Measurements from ENCODE around the gene SERPINA9.
"Not testable (repeated sequence)": the region's sequence is repeated elsewhere in the genome, so short reads cannot be mapped to it uniquely, and the experiment has no call there.

The SERPINA9 gene

GRCh38 chr14:94421316-94421715, 54.7 kb downstream of the SERPINA9 start:
- DNase-seq: no peak

DNA sequence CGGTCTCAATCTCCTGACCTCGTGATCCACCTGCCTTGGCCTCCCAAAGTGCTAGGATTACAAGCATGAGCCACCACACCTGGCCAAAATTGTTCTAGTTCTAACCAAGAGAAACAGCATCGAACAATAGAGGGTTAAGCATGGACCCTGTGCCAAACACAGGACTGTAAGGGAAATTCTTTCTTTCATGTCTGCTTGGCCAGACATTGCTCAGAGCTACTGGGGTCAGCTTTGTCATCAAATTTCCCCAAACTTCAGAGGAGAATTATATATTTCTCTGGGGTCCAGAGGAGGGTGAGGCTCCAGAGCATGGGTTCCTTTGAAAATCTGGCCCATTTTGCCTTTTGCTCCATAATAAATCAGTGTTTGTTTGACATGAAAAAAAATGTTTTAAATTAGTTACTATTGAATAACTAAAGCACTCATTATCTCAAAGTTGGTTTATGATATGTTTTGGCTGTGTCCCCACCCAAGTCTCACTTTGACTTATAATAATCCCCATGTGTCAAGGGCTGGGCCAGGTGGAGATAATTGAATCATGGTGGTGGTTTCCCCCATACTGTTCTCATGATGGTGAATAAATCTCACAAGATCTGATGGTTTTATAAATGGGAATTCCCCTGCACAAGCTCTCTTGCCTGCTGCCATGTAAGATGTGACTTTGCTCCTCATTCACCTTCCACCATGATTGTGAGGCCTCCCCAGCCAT, 58.3 kb downstream of the SERPINA9 start:
- DNase-seq: not testable (repeated sequence)

All from activated CD4-positive, alpha-beta T cell treated with anti-CD3 and anti-CD28 coated beads, Interleukin-2, amount 50 U/mL, for 48 hours (primary cell).